ENCODE measurements around the gene FPR3.

FPR3 gene

DNA sequence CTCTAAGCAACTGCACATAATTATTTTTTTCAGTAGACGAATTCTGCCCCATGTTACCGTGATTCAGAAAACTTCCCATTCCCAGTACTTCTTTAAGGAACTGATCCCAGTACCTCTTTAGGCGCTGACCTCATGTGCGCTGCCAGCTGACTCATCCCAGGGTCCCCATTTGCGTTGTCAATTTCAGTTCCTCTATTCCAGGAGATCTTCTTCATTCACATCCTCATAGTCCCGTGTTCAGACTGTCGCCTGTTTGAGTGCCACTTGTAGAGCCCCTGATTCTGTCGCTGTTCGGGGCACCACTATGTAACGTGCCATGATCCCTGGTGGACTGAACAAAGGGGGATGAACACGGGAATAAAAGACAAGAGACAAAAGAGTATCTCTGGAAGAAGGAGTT is 16.4 kb downstream of the FPR3 start:
- Histone ChIP-seq H3K9ac (ENCODE audit: low read depth, low read length) (no peak overlapping the region), H3K4me3 (ENCODE audit: low read length) (no peak overlapping the region), H3K27ac (ENCODE audit: low read length) (no peak overlapping the region), H3K4me1 (ENCODE audit: insufficient read depth, low read length) (no peaks in the 10 kb centered on the region), H3K27me3 (ENCODE audit: insufficient read depth, low read length) (no peaks in the 10 kb centered on the region), H3K36me3 (ENCODE audit: insufficient read depth, low read depth, low read length) (no peaks in the 10 kb centered on the region), H3K9me3 (ENCODE audit: insufficient read depth, low read depth, low read length) (peaks cover 63% of the 10 kb centered on the region)

DNA sequence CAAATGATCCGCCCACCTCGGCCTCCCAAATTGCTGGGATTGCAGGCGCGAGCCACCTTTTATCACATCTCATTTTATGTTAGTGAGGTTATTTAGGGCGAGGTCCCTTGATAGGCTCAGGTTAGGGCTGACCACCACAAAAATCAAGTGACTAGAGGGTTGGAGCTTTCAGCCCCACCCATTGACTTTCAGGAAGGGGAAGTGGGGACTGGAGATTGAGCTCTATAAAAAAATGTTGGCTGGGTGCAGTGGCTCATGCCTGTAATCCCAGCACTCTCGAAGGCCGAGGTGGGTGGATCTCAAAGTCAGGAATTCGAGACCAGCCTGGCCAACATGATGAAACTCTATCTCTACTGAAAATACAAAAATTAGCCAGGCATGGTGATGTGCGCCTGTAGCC is 20.1 kb downstream of the FPR3 start:
- no peaks in the 10 kb centered on the region for H3K4me1 ChIP-seq (ENCODE audit: insufficient read depth, low read length)
- no peaks in the 10 kb centered on the region for H3K27me3 ChIP-seq (ENCODE audit: insufficient read depth, low read length)
- no peaks in the 10 kb centered on the region for H3K36me3 ChIP-seq (ENCODE audit: insufficient read depth, low read depth, low read length)
- no peak overlapping the region for H3K9ac ChIP-seq (ENCODE audit: low read depth, low read length)
- peaks cover 64% of the 10 kb centered on the region for H3K9me3 ChIP-seq (ENCODE audit: insufficient read depth, low read depth, low read length)
- H3K4me3 ChIP-seq (ENCODE audit: low read length), result no peak overlapping the region
- no peak overlapping the region for H3K27ac ChIP-seq (ENCODE audit: low read length)

DNA sequence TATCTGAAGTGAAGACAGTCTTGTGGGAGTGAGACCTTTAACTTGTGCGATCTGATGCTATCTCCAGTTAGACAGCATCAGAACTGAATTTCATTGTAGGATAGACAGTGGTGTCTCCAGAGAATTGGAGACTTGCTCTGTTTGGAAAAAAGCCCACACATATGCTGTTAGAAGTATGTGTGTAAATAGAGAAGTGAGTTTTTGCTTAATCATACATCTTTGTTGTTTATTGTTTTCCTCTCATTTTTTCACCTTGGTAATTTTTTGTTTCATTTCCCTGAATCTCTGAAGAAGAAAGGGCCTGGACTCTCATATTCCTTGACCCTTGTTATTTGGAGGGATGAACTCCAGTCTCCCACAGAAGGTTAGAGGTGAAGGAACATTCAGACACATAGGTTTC is 21.8 kb downstream of the FPR3 start:
- H3K36me3 ChIP-seq (ENCODE audit: insufficient read depth, low read depth, low read length), result no peaks in the 10 kb centered on the region
- H3K27ac ChIP-seq (ENCODE audit: low read length), result no peak overlapping the region
- no peak overlapping the region for H3K4me3 ChIP-seq (ENCODE audit: low read length)
- peaks cover 64% of the 10 kb centered on the region for H3K9me3 ChIP-seq (ENCODE audit: insufficient read depth, low read depth, low read length)
- no peaks in the 10 kb centered on the region for H3K27me3 ChIP-seq (ENCODE audit: insufficient read depth, low read length)
- H3K4me1 ChIP-seq (ENCODE audit: insufficient read depth, low read length), result no peaks in the 10 kb centered on the region
- H3K9ac ChIP-seq (ENCODE audit: low read depth, low read length), result no peak overlapping the region

DNA sequence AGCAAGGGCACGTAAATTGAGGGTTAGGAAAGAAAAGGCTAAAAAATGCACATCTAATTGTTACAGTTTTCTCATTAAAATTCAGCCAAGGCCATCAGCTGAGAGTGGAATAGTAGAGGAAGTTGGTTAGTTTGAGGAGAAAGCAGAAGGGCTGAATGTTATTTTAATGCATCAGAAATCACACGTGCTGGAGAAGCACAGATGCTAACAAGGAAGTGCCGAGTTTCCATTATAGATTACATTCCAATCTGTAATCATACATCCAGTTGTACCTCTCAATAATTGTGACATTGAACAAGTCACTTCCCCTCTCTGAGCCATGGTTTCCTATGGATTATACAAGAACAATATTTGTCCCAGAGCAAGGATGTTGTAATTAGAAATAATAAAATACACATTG is 25.1 kb downstream of the FPR3 start:
- Histone ChIP-seq H3K36me3 (ENCODE audit: insufficient read depth, low read depth, low read length) (no peaks in the 10 kb centered on the region), H3K27me3 (ENCODE audit: insufficient read depth, low read length) (no peaks in the 10 kb centered on the region), H3K27ac (ENCODE audit: low read length) (no peak overlapping the region), H3K9me3 (ENCODE audit: insufficient read depth, low read depth, low read length) (peaks cover 62% of the 10 kb centered on the region), H3K4me3 (ENCODE audit: low read length) (no peak overlapping the region), H3K9ac (ENCODE audit: low read depth, low read length) (no peak overlapping the region), H3K4me1 (ENCODE audit: insufficient read depth, low read length) (no peaks in the 10 kb centered on the region)

DNA sequence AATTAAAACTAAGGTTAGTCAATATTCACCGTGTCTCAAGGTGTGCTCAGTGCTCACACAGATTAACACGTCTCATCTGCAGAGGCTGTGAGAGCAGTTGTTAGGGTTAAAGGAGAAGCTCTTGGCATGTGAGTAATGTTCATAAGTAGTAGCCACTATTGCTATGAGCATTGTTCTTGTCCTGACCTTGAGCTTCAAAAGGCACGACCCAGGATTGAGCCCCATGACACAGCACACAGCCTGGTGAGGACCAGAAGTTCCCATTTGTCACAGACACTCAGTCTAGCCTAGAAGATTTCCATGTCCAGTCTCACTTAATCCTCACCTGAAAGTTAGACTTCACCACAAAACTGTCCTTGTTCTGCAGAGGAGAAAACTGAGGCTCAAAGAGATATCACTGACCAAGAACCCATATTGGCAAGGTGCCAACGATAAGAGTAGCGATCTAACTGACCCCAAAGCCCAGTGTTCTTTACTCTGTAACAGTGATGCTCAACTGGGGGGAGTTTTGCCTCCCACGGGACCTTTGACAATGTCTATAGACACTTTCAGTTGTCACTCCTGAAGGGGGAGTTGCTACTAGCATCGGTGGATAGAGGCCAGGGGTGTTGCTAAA is 26.0 kb downstream of the FPR3 start:
- Histone ChIP-seq H3K4me3 (ENCODE audit: low read length) (no peak overlapping the region), H3K27me3 (ENCODE audit: insufficient read depth, low read length) (no peaks in the 10 kb centered on the region), H3K4me1 (ENCODE audit: insufficient read depth, low read length) (no peaks in the 10 kb centered on the region), H3K9me3 (ENCODE audit: insufficient read depth, low read depth, low read length) (peaks cover 67% of the 10 kb centered on the region), H3K36me3 (ENCODE audit: insufficient read depth, low read depth, low read length) (no peaks in the 10 kb centered on the region), H3K9ac (ENCODE audit: low read depth, low read length) (no peak overlapping the region), H3K27ac (ENCODE audit: low read length) (no peak overlapping the region)

DNA sequence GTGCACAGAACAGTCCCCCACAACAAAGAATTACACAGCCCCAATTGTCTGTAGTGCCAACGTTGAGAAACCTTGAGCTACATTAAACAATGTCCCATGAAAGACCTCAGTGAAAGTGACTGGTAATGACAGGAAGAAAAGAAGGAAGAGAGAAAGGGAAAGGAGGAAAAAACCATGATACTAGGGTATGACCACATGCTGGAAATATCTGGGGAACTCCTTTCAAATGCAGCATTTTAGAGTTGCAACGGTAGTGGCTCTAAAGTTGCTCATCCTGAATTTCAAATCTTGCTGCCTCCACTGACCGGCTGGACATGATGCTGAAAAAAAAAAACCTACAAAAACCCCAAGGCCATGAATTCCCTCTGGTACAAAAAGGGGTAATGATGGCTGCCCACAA is 26.5 kb downstream of the FPR3 start:
- Histone ChIP-seq H3K9me3 (ENCODE audit: insufficient read depth, low read depth, low read length) (peaks cover 67% of the 10 kb centered on the region), H3K9ac (ENCODE audit: low read depth, low read length) (no peak overlapping the region), H3K4me3 (ENCODE audit: low read length) (no peak overlapping the region), H3K4me1 (ENCODE audit: insufficient read depth, low read length) (no peaks in the 10 kb centered on the region), H3K27me3 (ENCODE audit: insufficient read depth, low read length) (no peaks in the 10 kb centered on the region), H3K36me3 (ENCODE audit: insufficient read depth, low read depth, low read length) (no peaks in the 10 kb centered on the region), H3K27ac (ENCODE audit: low read length) (no peak overlapping the region)

DNA sequence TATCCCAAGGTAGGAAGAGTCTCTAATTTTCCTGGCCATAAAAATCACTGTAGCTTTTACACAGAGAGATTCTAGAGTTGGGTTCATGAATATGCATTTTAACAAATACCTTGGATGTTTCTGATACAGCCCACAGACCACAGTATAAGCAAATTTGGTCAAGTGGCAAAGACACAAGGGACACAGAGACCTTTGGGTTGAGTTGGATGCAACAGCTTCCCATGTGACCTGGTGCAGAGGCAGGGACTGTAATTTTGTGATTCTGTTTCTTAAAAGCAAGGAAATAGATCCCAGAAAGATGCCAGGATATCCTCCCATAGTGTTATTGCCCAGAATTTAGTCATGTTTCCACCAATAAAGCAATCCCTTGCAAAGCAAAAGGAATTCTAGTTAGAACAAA is 27.0 kb downstream of the FPR3 start:
- Histone ChIP-seq H3K27ac (ENCODE audit: low read length) (no peak overlapping the region), H3K9me3 (ENCODE audit: insufficient read depth, low read depth, low read length) (peaks cover 67% of the 10 kb centered on the region), H3K4me3 (ENCODE audit: low read length) (no peak overlapping the region), H3K4me1 (ENCODE audit: insufficient read depth, low read length) (no peaks in the 10 kb centered on the region), H3K36me3 (ENCODE audit: insufficient read depth, low read depth, low read length) (no peaks in the 10 kb centered on the region), H3K27me3 (ENCODE audit: insufficient read depth, low read length) (no peaks in the 10 kb centered on the region), H3K9ac (ENCODE audit: low read depth, low read length) (no peak overlapping the region)

DNA sequence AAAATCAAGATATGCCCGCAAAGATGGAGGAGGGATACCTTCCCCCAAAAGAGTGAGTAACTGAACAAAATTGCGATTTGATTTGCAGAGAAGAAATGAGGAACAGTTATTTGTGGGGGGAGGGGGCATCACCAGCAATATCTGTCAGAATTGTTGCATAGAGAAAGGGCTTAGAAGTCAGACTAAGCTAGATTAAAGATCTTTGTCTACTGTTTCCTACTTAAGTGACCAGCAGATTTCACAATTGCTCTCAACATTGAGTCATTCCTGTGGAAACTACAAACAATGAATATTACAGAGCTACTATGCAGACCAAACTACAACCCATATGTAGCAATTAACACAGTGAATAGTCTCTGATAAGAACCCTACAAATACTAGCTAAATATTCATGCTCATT is 27.4 kb downstream of the FPR3 start:
- no peaks in the 10 kb centered on the region for H3K4me1 ChIP-seq (ENCODE audit: insufficient read depth, low read length)
- H3K9me3 ChIP-seq (ENCODE audit: insufficient read depth, low read depth, low read length), result peaks cover 69% of the 10 kb centered on the region
- H3K27ac ChIP-seq (ENCODE audit: low read length), result no peak overlapping the region
- no peaks in the 10 kb centered on the region for H3K36me3 ChIP-seq (ENCODE audit: insufficient read depth, low read depth, low read length)
- no peak overlapping the region for H3K9ac ChIP-seq (ENCODE audit: low read depth, low read length)
- H3K4me3 ChIP-seq (ENCODE audit: low read length), result no peak overlapping the region
- no peaks in the 10 kb centered on the region for H3K27me3 ChIP-seq (ENCODE audit: insufficient read depth, low read length)

DNA sequence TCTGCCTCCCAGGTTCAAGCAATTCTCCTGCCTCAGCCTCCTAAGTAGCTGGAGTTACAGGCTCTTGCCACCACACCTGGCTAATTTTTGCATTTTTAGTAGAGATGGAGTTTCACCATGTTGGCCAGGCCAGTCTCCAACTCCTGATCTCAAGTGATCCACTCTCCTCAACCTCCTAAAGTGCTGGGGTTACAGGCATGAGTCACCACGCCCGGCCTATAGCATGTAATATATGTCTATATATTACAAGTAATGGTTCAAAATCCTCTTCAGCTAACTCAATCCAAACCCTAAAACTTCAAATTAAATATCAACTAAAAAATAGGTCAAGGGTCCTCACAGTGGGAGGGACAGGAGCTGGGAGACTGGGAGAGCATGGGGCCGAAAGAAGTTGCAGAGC is 28.0 kb downstream of the FPR3 start:
- Histone ChIP-seq H3K9ac (ENCODE audit: low read depth, low read length) (no peak overlapping the region), H3K4me3 (ENCODE audit: low read length) (no peak overlapping the region), H3K9me3 (ENCODE audit: insufficient read depth, low read depth, low read length) (peaks cover 75% of the 10 kb centered on the region), H3K36me3 (ENCODE audit: insufficient read depth, low read depth, low read length) (no peaks in the 10 kb centered on the region), H3K4me1 (ENCODE audit: insufficient read depth, low read length) (no peaks in the 10 kb centered on the region), H3K27ac (ENCODE audit: low read length) (no peak overlapping the region), H3K27me3 (ENCODE audit: insufficient read depth, low read length) (no peaks in the 10 kb centered on the region)

DNA sequence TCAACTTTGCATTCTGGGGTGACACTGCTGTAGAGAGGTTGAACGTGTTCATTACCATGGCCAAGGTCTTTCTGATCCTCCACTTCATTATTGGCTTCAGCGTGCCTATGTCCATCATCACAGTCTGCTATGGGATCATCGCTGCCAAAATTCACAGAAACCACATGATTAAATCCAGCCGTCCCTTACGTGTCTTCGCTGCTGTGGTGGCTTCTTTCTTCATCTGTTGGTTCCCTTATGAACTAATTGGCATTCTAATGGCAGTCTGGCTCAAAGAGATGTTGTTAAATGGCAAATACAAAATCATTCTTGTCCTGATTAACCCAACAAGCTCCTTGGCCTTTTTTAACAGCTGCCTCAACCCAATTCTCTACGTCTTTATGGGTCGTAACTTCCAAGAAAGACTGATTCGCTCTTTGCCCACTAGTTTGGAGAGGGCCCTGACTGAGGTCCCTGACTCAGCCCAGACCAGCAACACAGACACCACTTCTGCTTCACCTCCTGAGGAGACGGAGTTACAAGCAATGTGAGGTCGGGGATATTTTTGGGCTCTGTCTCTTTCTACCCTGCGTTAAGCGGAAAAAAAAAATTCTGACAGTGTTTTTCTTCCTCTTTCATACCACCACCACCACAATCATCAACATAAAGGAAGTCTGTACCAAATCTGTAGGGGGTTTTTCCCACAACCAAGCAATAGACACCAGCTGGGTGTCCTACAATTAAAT is 29.5 kb downstream of the FPR3 start:
- H3K9ac ChIP-seq (ENCODE audit: low read depth, low read length), result no peak overlapping the region
- H3K27me3 ChIP-seq (ENCODE audit: insufficient read depth, low read length), result no peaks in the 10 kb centered on the region
- no peak overlapping the region for H3K4me3 ChIP-seq (ENCODE audit: low read length)
- H3K4me1 ChIP-seq (ENCODE audit: insufficient read depth, low read length), result no peaks in the 10 kb centered on the region
- H3K36me3 ChIP-seq (ENCODE audit: insufficient read depth, low read depth, low read length), result no peaks in the 10 kb centered on the region
- peaks cover 88% of the 10 kb centered on the region for H3K9me3 ChIP-seq (ENCODE audit: insufficient read depth, low read depth, low read length)
- H3K27ac ChIP-seq (ENCODE audit: low read length), result no peak overlapping the region

DNA sequence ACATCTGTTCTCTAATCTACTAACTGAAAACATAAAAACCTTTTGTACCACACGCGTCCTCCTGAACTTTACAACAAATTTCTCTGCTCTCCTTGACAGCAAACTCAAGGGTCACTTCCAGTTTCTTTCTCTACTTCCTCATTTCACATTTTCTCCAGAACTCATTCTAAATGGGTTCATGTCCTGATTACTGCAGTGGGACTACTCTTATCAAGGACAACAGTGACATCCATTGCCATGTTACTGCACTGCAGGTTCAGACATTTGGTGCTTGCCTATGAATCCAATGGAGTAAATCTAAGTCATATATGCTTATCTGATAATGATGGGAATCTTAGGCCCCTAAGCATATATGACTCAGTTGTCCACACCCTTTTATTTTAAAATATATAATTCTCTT is 35.3 kb downstream of the FPR3 start:
- Histone ChIP-seq H3K9ac (ENCODE audit: low read depth, low read length) (no peak overlapping the region), H3K9me3 (ENCODE audit: insufficient read depth, low read depth, low read length) (peaks cover 75% of the 10 kb centered on the region), H3K4me1 (ENCODE audit: insufficient read depth, low read length) (no peaks in the 10 kb centered on the region), H3K4me3 (ENCODE audit: low read length) (no peak overlapping the region), H3K36me3 (ENCODE audit: insufficient read depth, low read depth, low read length) (no peaks in the 10 kb centered on the region), H3K27me3 (ENCODE audit: insufficient read depth, low read length) (no peaks in the 10 kb centered on the region), H3K27ac (ENCODE audit: low read length) (no peak overlapping the region)

DNA sequence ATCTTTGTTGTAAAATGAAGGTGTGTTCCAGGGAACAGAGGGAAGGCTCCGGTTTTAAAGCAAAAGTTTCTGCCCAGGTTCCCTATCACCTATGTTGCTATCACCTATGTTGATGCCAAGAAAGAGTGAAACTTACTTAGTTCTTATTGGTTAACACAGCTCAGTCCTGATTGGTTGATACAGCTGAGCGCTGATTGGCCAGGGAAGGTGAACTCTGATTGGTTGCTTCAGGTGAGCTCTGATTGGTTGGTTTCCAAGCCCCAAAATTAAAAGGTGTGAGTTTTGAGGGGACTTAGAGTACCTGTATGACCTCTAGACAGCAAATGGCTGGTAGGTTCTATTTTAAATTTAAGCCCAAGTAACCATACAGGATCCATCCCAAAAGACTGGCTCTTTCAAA is 42.2 kb downstream of the FPR3 start:
- Histone ChIP-seq H3K4me1 (ENCODE audit: insufficient read depth, low read length) (no peaks in the 10 kb centered on the region), H3K27ac (ENCODE audit: low read length) (no peak overlapping the region), H3K9ac (ENCODE audit: low read depth, low read length) (no peak overlapping the region), H3K36me3 (ENCODE audit: insufficient read depth, low read depth, low read length) (no peaks in the 10 kb centered on the region), H3K9me3 (ENCODE audit: insufficient read depth, low read depth, low read length) (peaks cover 69% of the 10 kb centered on the region), H3K27me3 (ENCODE audit: insufficient read depth, low read length) (no peaks in the 10 kb centered on the region), H3K4me3 (ENCODE audit: low read length) (no peak overlapping the region)

Data from iPS-20b (cell line).